Endothelial cell of umbilical vein (primary cell): ENCODE measurements around the gene STEAP1. TPM values are rescaled to one million over a fixed set of nuclear protein-coding genes. Genes with fewer than 3 reads are reported as not detected.

Experiments
- BruUV-seq: library from RNA; stranded (reverse); fragments of 400-500 nt; replicated peaks from 2 replicates; lab custom pipeline; 2021; lab: Mats Ljungman, UMichigan
- CTCF ChIA-PET: fragments of 300-600, 350-600 bp; sonication (Branson Sonifier 250); formaldehyde crosslinking; loops from one replicate; lab custom pipeline; 2021; ENCODE audit warnings: antibody characterized with exemption, inconsistent platforms; lab: Charles Lee
- POLR2A ChIA-PET: fragments of 300-600, 350-600 bp; sonication (Branson Sonifier 250); formaldehyde crosslinking; loops from one replicate; lab custom pipeline; 2021; ENCODE audit warnings: antibody characterized with exemption, inconsistent platforms; lab: Charles Lee
- DNase-seq: peaks from one replicate; pipeline ENCODE4 v3.0.0-alpha.2; 2011; ENCODE audit warnings: low read depth, low spot score
- FAIRE-seq: peaks from 2 replicates; lab custom pipeline; 2011; peaks lifted over from hg19 to GRCh38; lab: Jason Lieb, UNC
- H2AFZ ChIP-seq: 2 replicates; pipeline ENCODE4 v1.6.0; 2012; ENCODE audit warnings: low read depth, low read length, control low read depth, inconsistent platforms
- H3K27ac ChIP-seq: 2 replicates; pipeline ENCODE4 v1.5.1; 2011; ENCODE audit warnings: low read depth, mild to moderate bottlenecking, control low read depth, low read length, moderate library complexity; ENCODE audit not compliant: insufficient read depth
- H3K27me3 ChIP-seq, 2 experiments: 2 replicates each; pipeline versions ENCODE4 v1.6.0 to v1.6.1; 2011; ENCODE audit warnings: low read length in 2 of 2, mixed read lengths in 1 of 2; ENCODE audit not compliant: control insufficient read depth in 2 of 2, insufficient read depth in 2 of 2
- H3K36me3 ChIP-seq, 2 experiments: 2 replicates in 1 of 2; 3 replicates in 1 of 2; pipeline ENCODE4 v1.5.1; 2011; ENCODE audit warnings: low read length in 2 of 2, mild to moderate bottlenecking in 1 of 2, moderate library complexity in 1 of 2; ENCODE audit not compliant: control insufficient read depth in 2 of 2, insufficient read depth in 2 of 2; ENCODE audit errors: extremely low read depth in 1 of 2
- H3K4me1 ChIP-seq: 3 replicates; pipeline ENCODE4 v1.5.1; 2011; ENCODE audit warnings: mild to moderate bottlenecking, low read length; ENCODE audit not compliant: control insufficient read depth, insufficient read depth; ENCODE audit errors: extremely low read depth
- H3K4me2 ChIP-seq: 2 replicates; pipeline ENCODE4 v1.6.1; 2011; ENCODE audit warnings: low read length, control low read depth, mixed read lengths; ENCODE audit not compliant: insufficient read depth
- H3K4me3 ChIP-seq, 3 experiments: fragments of 200-600 bp in 1 of 3; sonication (generic), shearing (Covaris generic) in 1 of 3; replicated peaks in 1 of 3; 2 replicates each; pipeline ENCODE4 v1.5.1; 2011 to 2016; ENCODE audit warnings: control low read depth in 3 of 3, low read length in 3 of 3, mild to moderate bottlenecking in 2 of 3, inconsistent platforms in 1 of 3, low read depth in 1 of 3, moderate library complexity in 1 of 3; ENCODE audit not compliant: insufficient read depth in 1 of 3
- H3K79me2 ChIP-seq: 2 replicates; pipeline ENCODE4 v1.6.0; 2012; ENCODE audit warnings: low read length, inconsistent platforms; ENCODE audit not compliant: control insufficient read depth, insufficient read depth
- H3K9ac ChIP-seq: replicated peaks from 2 replicates; pipeline ENCODE3; 2011; ENCODE audit warnings: low read length, control low read depth; ENCODE audit not compliant: insufficient read depth; ENCODE audit errors: extremely low read depth
- H3K9me1 ChIP-seq: replicated peaks from 3 replicates; pipeline ENCODE4 v1.6.0; 2011; ENCODE audit warnings: mild to moderate bottlenecking, low read length; ENCODE audit not compliant: control insufficient read depth, insufficient read depth; ENCODE audit errors: extremely low read depth
- H3K9me3 ChIP-seq: replicated peaks from 2 replicates; pipeline ENCODE4 v1.5.1; 2012; ENCODE audit warnings: low read length, inconsistent platforms; ENCODE audit not compliant: control insufficient read depth, insufficient read depth
- H4K20me1 ChIP-seq: replicated peaks from 2 replicates; pipeline ENCODE3; 2011; ENCODE audit warnings: mild to moderate bottlenecking, low read length; ENCODE audit not compliant: control insufficient read depth, insufficient read depth; ENCODE audit errors: extremely low read depth
- CTCF ChIP-seq, 2 donors: IDR thresholded peaks; 1 replicate in 1 of 2; 2 replicates in 1 of 2; pipeline ENCODE4 v1.5.1; 2011; ENCODE audit warnings: low read length in 2 of 2, mild to moderate bottlenecking in 2 of 2, moderate library complexity in 2 of 2, control low read depth in 1 of 2, inconsistent platforms in 1 of 2, low read depth in 1 of 2; ENCODE audit not compliant: insufficient read depth in 1 of 2; ENCODE audit errors: extremely low read depth in 1 of 2
- EZH2 ChIP-seq: IDR thresholded peaks from 2 replicates; pipeline ENCODE4 v1.6.1; 2012; ENCODE audit warnings: borderline replicate concordance, low read depth, mild to moderate bottlenecking, moderate library complexity, low read length, inconsistent platforms; ENCODE audit not compliant: severe bottlenecking
- FOS ChIP-seq: IDR thresholded peaks from 2 replicates; pipeline ENCODE4 v1.6.1; 2011; ENCODE audit warnings: mild to moderate bottlenecking, low read length, moderate library complexity, borderline replicate concordance; ENCODE audit not compliant: insufficient read depth
- GATA2 ChIP-seq: IDR thresholded peaks from 2 replicates; pipeline ENCODE4 v1.7.0; 2011; ENCODE audit warnings: low read depth, mild to moderate bottlenecking, moderate library complexity, mixed read lengths, low read length; ENCODE audit not compliant: insufficient read length, insufficient read depth
- JUN ChIP-seq: IDR thresholded peaks from 2 replicates; pipeline ENCODE4 v1.6.1; 2011; ENCODE audit warnings: borderline replicate concordance, low read depth; ENCODE audit not compliant: insufficient read length, insufficient read depth
- MAX ChIP-seq: IDR thresholded peaks from 2 replicates; pipeline ENCODE4 v1.6.1; 2011; ENCODE audit not compliant: insufficient read depth, insufficient read length
- MYC ChIP-seq: IDR thresholded peaks from one replicate; pipeline ENCODE4 v1.6.1; 2011; ENCODE audit warnings: mild to moderate bottlenecking, low read depth, low read length
- POLR2A ChIP-seq: IDR thresholded peaks from 2 replicates; pipeline ENCODE4 v1.6.1; 2012; ENCODE audit warnings: low read depth, mild to moderate bottlenecking, control low read depth, low read length
- POLR2AphosphoS5 ChIP-seq: IDR thresholded peaks from 2 replicates; pipeline ENCODE4 v1.6.1; 2012; ENCODE audit warnings: low read depth, mild to moderate bottlenecking, control low read depth, low read length, moderate library complexity; ENCODE audit not compliant: insufficient read depth
- dilution Hi-C: fragments of 300-500 bp; cut with MboI; formaldehyde crosslinking; loops from one replicate; pipeline ENCODE4 v1.15.0; 2019; ENCODE audit warnings: low sequenced_read_pairs; ENCODE audit not compliant: extremely low pct_ligation_motif_present
- intact Hi-C: fragments of 100-400 bp; cut with micrococcal nuclease; formaldehyde crosslinking; loops from one replicate; pipeline ENCODE4 v1.10.0; 2022
- polyA plus RNA-seq, 4 experiments: library from polyadenylated mRNA; depleted of rRNA in 3 of 4; stranded (reverse) in 3 of 4; unstranded in 1 of 4; fragments of >200 nt; gene quantifications; 2 replicates each; pipeline versions ENCODE4 v1.2.1 to v1.2.3, GENCODE V29; 2011 to 2012; ENCODE audit warnings: missing spikeins in 1 of 4
- total RNA-seq: library from RNA; stranded (reverse); gene quantifications from 2 replicates; pipeline ENCODE4 v1.2.3, GENCODE V29; 2021

Gene STEAP1
- total and polyA plus RNA-seq, 2 donors (not counting 3 experiments of a cell fraction or from before 2014, with no cell fraction given), result 35.0 to 42.7 TPM

GRCh38 chr7:90169891-90170290 is 15.6 kb downstream of the STEAP1 start:
- no peak overlapping the region for H3K4me2 ChIP-seq
- no TSS peak for BruUV-seq
- no peaks in the 10 kb centered on the region for H4K20me1 ChIP-seq
- no peaks in the 10 kb centered on the region for H3K27me3 ChIP-seq
- ChIA-PET POLR2A (no interaction called here), CTCF (no interaction called here)
- no peak for TF ChIP-seq GATA2
- no peak for TF ChIP-seq FOS
- TF ChIP-seq MAX, result no peak
- TF ChIP-seq MYC, result no peak
- TF ChIP-seq EZH2, result no peak
- FAIRE-seq (no peak), DNase-seq (no peak)
- no peaks in the 10 kb centered on the region for H3K9me3 ChIP-seq
- H3K9ac ChIP-seq, result no peak overlapping the region
- H3K27ac ChIP-seq, result no peak overlapping the region
- H3K4me3 ChIP-seq, result no peak overlapping the region
- H3K9me1 ChIP-seq, result no peaks in the 10 kb centered on the region
- peaks cover 12% of the 10 kb centered on the region for H3K4me1 ChIP-seq
- no peaks in the 10 kb centered on the region for H3K36me3 ChIP-seq
- H2AFZ ChIP-seq, result no peak overlapping the region
- no peaks in the 10 kb centered on the region for H3K79me2 ChIP-seq
- dilution Hi-C loops (no loop called here), intact Hi-C loops (loop anchor here (5.0 kb wide), 1 partner anchor 242 kb away; no protein-coding TSS in a partner anchor)

- H3K4me2 ChIP-seq, result no peak overlapping the region
- ChIA-PET CTCF (interaction anchor here (0.7 to 1.5 kb wide), 4 partner anchors 24 to 256 kb away, joined by 3 to 4 read pairs (median 3); partner anchors contain the start of gene STEAP2), POLR2A (no interaction called here)
- no peak overlapping the region for H3K27ac ChIP-seq
- no TSS peak for BruUV-seq
- H4K20me1 ChIP-seq, result no peaks in the 10 kb centered on the region
- no peak overlapping the region for H2AFZ ChIP-seq
- TF ChIP-seq MYC (no peak), GATA2 (no peak), MAX (no peak), CTCF (IDR thresholded peaks at IDR 0.05; ENCODE audit: extremely low read depth in 1 of 2, insufficient read depth in 1 of 2, low read depth in 1 of 2, low read length in 2 of 2) (no peak), POLR2A (no peak), POLR2AphosphoS5 (no peak), FOS (no peak), JUN (no peak), EZH2 (no peak)
- H3K9ac ChIP-seq, result no peak overlapping the region
- H3K4me1 ChIP-seq, result peaks cover 11% of the 10 kb centered on the region
- H3K79me2 ChIP-seq, result no peaks in the 10 kb centered on the region
- intact Hi-C loops, result no loop called here
- dilution Hi-C loops, result no loop called here
- no peaks in the 10 kb centered on the region for H3K9me3 ChIP-seq
- H3K4me3 ChIP-seq, result no peak overlapping the region
- no peak for FAIRE-seq
- no peaks in the 10 kb centered on the region for H3K9me1 ChIP-seq
- DNase-seq, result no peak
- H3K27me3 ChIP-seq, result no peaks in the 10 kb centered on the region
- H3K36me3 ChIP-seq, result no peaks in the 10 kb centered on the region
Measured at GRCh38 chr7:90172121-90172520, 17.9 kb downstream of the STEAP1 start.
